HG03521 (cell line): ENCODE data around the gene SND1.

Source experiments
- ATAC-seq: cut with Tn5 transposase; IDR thresholded peaks from one replicate; pipeline ENCODE4 v1.9.1; 2021; ENCODE audit warnings: mild to moderate bottlenecking, moderate library complexity; ENCODE audit not compliant: unreplicated experiment

Gene SND1

DNA sequence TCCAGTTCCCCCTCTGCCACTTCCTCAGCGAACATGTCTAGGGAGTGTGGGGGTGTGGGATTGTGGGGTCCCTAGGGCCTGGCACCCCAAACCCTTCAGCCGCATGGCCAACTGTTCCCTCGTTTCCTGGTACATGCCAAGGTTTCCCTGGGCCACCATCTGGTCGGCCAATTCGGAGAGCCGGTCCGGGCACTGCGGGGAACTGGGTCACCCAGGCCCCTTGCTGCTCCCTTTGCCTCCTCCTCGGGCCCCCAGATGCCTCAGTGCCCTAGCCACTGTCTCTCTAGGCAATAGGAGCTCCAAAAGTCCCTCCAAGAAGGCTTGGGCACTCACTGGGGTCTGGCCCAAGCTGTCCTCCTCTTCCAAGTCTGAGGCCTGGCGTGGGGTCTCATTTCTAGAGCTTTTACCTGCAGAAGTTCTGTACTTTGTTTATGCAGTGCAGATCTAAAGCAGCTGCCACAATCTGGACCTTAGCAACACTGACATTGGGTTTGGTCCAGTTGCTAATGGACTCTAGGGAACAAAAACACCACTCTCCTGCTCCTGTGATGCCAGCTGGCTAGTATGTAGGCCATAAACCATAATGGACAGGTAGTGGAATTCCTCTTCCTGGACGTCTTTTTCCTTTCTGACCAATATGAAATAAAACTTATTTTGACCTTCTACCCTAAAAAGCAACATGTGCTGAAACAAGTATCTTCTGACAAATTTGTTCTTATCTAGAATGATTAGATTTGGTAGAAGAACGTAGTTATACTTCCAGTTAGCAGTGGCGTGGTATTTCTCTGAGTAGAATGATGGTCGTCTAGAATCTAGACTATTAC is 206.3 kb downstream of the SND1 start:
- ATAC-seq: no peak

DNA sequence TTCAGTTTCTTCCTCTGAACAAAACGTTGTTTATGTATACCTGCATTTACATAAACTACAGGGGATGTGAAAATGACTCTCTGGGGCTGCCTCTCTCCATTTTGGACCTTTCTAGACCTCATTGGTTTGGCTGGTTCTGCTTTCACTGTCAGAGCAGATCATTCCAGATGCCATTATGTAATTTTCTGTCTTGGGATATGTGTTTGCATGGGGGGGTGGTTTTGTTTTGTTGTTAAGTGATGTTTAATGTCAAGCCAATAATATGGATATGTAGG is 206.9 kb downstream of the SND1 start:
- ATAC-seq: peak; percentile 47

DNA sequence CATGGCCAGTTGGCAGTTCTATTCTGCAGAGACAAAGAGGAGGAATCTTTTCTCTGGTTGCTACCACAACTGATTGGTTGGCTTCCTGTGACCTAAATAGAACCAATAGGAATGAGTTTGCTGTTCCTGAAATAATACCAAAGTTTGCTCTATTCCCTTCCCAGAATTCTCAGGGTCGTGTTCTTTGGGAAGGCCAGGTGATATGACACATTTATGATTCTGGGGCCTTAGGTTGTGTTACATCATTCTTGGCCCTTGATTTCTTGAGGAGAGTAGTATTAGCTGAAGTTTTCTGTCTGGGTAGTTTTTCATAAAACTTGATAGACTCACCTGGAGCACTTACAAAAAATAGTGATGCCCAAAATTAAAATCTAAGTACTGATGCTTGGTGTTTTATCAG is 207.3 kb downstream of the SND1 start:
- ATAC-seq: no peak

DNA sequence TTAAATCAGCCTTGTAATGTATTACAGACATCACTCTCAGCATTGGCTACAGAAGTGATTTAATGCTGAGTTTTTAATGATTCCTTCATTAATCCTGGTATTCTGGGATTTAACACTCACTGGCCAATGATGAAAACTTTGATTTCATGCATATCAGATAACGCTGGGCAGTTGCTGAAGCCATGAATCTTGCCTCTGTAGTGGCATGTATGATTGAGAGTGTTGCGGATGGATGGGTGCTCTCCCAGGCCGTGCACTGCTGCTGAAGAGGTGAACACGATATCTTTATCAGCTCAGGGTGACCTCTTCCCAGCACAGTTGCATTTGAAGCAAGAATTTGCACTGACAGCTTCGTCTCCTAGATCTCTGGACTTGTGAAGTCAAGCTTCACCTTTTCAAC is 210.5 kb downstream of the SND1 start:
- ATAC-seq: no peak

DNA sequence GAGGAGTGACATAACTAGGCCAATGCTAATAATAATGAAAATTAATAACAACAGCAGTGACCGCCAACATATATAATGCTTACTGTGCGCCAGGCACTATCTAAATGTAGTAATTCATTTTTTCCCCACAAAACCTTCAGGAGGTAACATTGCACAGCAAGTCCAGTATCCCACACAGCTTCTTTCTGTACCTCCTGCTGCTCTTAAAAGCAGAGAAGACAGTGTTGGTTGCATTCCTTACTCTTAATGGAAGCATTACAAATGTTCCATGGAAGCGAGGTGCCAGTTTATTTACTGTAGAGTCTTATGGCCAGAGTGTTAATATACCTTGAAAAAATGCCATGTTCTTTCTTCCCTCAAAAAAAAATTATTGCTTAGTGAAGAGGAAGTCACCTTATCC is 211.1 kb downstream of the SND1 start:
- no peak for ATAC-seq

DNA sequence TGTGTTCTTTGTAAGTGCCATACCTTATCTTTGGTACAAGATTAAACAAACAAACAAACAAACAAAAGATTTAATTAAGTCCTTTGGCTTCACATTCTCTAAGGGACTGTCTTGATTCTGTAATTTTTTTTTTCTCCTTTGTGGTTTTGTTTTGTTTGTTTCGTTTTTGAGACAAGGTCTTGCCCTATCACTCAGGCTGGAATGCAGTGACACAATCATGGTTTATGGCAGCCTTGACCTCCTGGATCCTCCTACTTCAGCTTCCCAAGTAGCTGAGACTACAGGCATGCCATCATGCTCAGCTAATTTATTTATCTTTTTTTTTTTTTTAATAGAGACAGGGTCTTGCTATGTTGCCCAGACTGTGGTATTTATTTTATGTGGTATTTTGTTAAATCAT is 213.5 kb downstream of the SND1 start:
- ATAC-seq: no peak

DNA sequence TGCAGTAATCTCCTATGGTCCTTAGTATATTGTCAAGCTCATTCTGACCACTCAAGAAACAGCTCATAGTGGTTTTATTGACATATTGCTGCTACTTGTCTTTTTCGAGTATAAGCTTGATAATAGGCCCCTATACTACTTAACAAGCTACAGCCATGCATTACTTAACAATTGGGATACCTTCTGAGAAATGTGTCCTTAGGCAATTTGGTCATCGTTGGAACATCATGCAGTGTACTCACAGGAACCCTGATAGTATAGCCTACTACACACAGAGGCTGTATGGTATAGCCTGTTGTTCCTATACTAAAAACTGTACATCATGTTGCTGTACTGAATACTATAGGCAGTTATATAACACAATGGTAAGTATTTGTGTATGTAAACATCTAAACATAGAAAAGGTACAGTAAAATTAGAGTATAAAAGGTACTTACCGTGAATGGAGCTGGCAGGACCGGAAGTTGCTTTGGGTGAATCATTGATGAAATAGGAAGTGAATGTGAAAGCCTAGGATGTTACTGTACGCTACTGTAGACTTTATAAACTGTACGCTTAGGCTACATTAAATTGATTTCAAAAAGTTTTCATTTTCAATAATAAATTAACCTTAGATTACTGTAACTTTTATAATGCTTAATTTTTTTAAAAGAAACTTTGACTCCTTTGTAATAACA is 218.4 kb downstream of the SND1 start:
- peak; percentile 64 for ATAC-seq

DNA sequence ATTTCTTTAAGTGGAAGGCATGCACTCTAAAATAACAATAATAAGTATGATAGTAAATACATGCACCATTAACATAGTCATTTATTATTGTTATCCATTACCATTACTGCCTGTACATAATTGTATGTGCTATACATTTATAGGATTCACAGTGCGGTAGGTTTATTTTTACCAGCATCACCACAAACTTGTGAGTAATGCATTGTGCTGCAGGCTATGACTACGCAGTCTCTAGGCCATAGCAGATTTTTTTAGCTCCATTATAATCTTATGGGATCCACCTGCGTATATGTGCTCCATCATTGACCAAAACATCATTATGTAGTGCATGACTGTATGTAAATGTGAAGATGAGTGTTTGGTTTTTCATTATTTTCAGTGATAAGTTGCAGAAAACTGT is 219.2 kb downstream of the SND1 start:
- ATAC-seq: no peak

DNA sequence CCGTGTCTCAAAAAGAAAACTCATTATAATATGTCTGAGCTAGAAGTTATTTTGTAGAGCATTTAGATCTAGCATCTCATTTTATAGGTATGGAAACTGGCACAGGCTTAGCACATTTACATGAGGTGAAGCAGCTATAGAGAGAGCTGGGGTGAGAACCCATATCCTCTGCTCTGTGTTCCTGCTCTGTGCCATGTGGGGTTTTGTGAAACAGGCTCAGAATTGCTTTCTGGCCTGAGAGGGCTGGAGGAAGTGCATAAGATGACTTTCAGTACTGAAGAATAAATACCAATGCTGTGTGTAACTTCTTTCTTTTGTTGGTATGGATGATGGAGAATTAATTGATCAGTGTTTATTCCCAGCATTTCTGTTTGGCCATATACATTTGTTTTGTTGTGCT is 220.1 kb downstream of the SND1 start:
- ATAC-seq: peak; percentile 60

DNA sequence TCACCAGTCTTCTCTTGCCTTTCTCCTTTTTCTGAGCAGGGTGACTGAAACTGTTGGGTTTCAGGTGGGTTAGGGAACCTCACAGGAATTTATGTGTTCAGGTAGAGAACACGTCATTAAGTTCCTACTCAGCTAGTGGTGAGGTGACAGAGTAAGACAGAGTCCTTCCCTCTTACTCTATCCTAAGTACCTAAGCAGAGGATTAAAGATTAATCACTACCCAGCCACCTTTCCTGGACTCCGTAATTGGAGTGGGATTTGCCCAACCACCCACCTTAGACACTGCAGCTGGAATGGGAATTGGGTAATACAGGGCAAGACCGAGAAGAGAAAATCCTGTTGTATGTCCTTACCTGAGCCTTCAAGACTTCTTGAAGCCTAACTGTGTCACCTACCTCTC is 221.2 kb downstream of the SND1 start:
- no peak for ATAC-seq

DNA sequence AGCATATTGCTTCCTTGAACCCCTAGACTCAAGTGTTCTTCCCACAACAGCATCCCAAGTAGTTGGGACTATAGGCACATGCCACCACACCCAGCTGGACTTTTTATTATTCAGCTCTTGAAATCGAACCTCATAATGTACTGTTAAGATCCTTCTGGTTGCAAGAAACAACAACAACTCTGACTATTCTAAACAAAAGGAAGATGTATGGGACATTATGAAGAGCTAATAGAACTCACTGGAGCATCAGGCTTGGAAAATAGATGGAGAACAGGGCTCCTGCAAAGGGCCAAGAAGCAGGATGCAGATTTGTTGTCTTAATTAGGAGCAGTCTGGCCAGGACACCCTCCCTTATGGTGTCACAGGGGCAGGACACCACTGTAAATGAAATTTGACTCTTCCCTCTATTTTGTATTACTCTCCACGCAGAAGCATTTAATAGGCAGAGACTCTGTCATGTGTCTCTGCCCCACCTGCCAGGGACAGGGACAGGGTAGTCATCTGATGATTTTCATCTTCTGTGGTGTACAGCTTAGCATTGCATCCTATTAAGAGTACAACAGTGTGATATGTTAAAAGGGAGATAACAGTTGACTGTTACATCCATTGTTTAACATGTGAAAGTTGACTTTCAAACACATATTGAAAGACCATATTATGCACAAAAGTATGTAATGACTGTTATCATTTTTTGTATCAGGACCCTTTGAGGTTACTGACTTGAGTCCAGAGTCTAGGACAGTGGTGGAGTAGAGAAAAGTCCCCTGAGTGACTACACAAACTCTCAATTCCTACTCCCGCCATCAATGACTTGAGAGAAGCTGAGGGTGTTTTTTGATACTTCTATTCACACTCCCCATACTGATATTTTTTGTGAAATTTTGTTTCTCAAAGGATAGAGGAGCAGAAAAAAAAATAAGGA is 222.0 kb downstream of the SND1 start:
- ATAC-seq: no peak

DNA sequence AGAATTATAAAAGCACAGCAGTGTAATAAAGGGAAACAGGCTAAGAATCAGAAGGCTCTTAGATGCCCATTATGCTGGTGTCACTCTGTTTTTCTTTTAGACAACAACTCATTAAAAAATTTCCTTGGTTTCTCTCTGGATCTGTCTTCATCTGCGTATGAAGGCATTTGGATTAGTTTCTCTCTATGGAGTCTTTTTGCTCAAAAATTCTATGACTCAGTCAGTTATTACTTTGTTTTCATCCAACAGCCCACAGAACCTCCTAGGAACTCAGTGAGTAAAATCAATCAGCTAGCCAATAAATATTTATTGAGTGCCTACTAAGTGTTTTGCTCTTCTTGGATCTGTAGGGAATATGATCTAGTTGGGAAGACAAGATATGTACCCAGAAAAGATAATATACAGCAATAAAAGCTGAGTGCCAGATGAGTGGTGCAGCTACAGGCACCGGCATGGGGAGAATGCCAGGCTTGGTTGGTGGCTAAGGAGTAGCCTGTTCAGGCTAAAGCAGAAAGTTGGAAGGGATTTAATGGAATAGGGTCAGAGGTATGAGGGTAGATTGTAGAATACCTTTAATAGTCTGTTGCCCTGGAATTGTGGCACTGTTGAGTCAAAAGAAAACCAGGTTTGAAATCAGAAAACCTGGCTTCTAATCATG is 223.1 kb downstream of the SND1 start:
- ATAC-seq: no peak

DNA sequence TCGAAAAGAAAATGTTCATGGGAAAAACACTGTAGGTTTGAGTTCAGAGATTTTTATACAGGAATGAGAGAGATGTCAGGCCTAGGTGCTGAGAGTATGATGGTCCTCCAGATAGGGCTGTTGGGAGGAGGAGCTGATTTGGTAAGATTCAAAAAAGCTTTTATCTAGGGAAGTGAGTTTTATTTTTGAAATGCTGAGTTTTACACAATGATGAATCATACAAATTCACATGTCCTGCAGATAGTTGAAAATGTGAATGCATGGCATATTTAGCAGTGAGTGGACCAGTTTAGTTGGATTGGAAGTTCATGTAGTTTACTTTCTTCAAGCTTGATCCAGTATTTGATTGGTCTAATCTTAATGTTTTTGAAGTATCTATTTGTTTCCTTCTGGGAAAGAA is 224.4 kb downstream of the SND1 start:
- no peak for ATAC-seq

DNA sequence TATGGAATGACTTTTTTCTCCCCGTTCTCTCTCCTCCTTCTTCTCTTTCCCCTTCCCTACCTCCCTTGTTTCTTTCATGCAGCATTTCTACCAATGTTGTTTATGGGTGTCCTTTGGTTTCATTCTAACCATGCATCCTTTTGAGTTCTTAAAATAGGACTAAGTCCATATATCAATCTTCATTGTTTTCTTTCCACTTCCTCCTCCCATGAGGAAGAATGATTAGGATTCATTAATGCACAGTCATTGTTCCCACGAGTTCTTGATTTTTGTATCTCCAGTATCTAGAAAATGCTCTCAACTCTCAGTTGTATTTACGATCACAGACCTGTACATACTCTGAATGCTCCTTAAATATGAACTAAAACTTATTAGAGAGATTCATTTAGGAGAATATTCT is 226.0 kb downstream of the SND1 start:
- ATAC-seq: no peak

DNA sequence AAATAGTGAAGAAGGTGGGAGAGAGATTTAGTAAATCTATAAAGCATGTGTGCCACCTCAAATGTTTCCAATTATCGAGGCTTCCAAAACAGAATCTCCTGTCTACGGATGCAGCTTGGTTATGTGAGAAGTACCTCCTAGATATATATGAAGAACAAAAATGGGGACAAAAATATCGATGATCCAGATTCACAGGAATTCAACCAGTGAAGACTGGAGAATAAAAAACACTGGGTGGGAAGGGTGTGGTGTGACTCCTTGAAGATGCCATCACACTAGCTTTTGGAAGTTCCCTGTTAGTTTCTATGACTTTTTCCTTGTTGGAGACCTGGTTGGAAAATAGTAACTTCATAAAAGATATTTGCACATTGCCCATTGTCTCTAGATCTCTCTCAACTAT is 226.8 kb downstream of the SND1 start:
- ATAC-seq: no peak

DNA sequence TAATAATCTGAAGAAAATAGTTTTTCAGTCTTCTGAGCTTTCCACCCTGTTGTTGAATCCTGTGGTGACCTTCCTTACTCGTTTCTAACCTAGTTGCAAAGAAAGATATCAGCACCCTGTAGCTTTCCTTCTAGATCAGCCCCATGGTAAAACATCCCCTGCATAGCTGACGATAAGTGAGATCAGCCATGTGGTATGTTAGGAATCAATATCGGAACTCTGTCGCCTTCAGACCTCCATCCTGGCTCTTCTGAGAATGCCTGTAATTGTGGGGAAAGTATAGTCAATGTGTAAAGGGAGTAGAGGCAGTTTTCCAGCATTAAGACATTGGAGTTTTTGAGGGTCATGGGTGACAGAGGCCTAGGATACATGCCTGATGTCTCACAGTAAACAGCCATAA is 227.4 kb downstream of the SND1 start:
- ATAC-seq: no peak

DNA sequence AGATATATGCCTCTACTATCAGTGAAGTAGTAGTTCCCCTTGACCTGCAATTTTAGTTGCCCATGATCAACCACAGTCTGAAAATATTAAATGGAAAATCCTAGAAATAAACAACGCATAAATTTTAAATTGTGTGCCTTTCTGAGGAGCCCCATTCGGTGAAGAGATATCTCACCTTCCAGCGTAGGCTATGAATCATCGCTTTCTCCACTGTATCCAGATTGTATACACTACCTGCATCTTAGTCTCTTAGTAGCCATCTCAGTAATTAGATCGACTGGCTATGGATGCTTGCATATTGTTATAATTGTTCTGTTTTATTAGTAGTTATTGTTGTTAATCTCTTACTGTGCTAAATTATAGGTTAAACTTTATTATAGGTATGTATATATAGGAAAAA is 227.9 kb downstream of the SND1 start:
- no peak for ATAC-seq

DNA sequence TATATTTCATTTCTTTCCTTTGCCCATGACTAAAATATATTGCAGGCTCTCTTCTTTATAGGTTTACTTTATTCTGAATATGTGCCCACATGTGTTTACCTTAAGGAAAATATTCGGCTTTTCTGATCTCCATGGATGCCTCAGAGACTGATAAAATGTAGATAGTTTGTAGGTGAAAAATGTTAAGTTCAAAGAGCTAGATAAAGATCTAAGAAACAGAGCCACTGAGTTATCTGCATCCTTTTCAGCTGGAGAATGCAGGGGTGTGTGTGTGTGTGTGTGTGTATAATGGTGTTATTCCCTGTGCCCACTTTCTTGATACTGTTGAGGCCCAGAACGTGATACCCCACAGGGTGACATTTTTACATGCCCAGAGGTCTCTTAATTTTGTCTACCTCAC is 228.5 kb downstream of the SND1 start:
- no peak for ATAC-seq

DNA sequence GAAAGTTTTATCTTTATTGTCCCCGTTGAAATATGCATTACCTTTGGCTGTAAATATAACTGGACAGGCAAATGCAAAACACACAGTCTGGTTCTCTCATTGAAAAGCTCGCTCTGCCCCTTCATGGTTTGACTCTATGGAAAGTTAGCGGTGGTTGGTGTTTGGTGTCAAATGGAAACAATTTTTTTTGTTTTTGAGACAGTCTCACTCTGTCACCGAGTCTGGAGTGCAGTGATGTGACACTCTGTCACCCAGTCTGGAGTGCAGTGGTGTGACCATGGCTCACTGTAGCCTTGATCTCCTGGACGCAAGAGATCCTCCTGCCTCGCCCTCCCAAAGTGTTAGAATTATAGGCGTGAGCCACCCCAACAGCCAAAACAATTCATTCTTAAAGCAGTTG is 229.6 kb downstream of the SND1 start:
- no peak for ATAC-seq

DNA sequence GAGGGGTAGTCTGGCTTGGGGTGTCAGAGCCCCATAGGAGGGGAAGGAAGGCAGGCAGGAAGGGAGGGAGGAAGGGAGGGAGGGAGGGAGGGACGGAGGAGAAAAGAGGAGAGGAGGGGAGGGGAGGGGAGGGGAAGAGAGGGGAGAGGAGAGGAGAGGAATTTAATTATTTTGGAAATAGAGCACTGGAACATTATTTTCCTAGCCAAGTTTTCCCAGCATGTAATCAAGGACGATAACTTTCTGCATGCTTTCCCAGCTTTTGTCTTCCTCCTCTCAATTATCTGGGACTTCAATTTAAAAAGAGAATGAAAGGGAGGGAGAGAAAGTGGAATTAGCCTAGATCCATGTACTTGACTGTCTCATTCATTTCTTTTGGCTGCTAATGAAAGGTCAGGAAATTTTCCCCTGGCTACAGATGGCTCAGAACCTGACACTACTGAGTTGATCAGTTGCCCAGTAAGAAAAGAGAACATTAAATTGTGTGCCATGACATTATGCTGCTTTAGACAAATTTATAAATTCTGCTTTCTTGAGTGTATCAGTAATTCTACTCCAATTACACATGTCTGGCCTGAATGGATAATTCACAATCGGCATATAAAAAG is 230.4 kb downstream of the SND1 start:
- no peak for ATAC-seq

DNA sequence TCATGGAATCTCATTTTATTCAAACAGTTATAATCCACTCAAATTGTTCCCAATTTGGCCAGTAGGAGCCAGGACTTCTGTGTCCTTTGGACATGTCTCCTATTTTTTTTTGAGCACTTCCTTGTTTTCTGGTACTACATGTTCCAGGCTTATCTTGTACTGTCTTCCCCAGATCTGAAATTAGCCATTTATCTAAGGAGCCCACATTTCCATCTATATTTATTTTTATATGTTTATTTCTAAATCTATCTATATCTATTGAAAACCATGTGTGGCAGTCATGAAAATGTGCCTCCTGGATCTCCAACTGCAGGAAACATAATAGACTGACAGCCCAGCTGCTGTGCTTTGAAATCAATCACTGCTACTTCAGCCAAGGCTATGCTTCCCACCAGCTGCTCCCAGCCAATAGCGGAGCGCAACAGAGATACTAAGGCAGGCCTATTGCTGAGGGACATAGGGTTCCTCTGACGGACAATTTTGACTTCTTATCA is 232.1 kb downstream of the SND1 start:
- no peak for ATAC-seq
